Measurements from ENCODE around the gene OSBP2. TPM values are rescaled to one million over a fixed set of nuclear protein-coding genes. Genes with fewer than 3 reads are reported as not detected.

The OSBP2 gene, protein sequence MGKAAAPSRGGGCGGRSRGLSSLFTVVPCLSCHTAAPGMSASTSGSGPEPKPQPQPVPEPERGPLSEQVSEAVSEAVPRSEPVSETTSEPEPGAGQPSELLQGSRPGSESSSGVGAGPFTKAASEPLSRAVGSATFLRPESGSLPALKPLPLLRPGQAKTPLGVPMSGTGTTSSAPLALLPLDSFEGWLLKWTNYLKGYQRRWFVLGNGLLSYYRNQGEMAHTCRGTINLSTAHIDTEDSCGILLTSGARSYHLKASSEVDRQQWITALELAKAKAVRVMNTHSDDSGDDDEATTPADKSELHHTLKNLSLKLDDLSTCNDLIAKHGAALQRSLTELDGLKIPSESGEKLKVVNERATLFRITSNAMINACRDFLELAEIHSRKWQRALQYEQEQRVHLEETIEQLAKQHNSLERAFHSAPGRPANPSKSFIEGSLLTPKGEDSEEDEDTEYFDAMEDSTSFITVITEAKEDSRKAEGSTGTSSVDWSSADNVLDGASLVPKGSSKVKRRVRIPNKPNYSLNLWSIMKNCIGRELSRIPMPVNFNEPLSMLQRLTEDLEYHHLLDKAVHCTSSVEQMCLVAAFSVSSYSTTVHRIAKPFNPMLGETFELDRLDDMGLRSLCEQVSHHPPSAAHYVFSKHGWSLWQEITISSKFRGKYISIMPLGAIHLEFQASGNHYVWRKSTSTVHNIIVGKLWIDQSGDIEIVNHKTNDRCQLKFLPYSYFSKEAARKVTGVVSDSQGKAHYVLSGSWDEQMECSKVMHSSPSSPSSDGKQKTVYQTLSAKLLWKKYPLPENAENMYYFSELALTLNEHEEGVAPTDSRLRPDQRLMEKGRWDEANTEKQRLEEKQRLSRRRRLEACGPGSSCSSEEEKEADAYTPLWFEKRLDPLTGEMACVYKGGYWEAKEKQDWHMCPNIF
- total RNA-seq = 16.6 and 19.4 TPM in 2 replicates

GRCh38 chr22:30694640-30695350 lies at the start of gene OSBP2:
Gene OSBP2, plus strand, starts transcription at chr22:30694874. Its CDS starts 36 bp downstream, at chr22:30694910.
- peak in 1 of 2 donors; percentile 51 for DNase-seq (ENCODE audit: low read depth in 2 of 2)

DNA sequence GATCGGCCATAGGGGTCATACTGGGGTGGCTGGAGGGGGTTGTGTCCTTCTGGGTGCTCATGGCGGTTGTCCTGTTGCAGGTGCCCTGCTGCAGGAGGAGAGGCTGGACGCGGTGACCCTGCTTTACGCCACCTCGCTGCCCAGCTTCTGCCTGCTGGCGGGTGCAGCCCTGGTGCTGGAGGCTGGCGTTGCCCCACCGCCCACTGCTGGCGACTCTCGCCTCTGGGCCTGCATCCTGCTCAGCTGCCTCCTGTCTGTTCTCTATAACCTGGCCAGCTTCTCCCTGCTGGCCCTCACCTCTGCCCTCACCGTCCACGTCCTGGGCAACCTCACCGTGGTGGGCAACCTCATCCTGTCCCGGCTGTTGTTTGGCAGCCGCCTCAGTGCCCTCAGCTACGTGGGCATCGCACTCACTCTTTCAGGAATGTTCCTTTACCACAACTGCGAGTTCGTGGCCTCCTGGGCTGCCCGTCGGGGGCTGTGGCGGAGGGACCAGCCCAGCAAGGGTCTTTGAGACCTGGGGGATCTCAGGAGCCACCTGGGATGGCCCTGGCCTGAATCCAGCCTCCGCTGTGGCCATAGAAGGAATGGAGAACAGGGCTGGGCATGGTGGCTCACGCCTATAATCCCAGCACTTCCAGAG lies 48.0 kb upstream of the OSBP2 start:
- no peak for DNase-seq (ENCODE audit: low read depth in 2 of 2)

DNA sequence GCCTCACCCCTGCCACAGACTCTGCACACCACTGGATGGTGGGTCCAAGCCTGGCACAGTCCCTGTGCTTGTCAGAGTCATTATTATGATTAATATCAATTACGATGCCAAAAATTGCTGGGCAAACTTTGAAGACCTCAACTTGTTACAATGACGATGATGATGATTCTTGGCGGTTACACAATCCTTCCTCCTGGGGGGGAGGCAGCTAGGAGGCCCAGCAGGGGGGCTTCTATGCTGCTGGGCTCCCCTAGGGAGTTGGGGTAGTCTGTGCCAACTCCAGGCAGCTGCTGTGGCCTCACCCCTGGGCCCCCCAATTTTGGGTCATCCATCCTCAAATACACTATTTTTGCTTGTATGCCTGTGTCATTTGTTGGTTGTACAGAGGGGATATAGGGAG lies 47.1 kb upstream of the OSBP2 start:
- no peak for DNase-seq (ENCODE audit: low read depth in 2 of 2)

GRCh38 chr22:30648825-30649224 lies 45.8 kb upstream of the OSBP2 start:
- DNase-seq (ENCODE audit: low read depth in 2 of 2) = no peak

DNA sequence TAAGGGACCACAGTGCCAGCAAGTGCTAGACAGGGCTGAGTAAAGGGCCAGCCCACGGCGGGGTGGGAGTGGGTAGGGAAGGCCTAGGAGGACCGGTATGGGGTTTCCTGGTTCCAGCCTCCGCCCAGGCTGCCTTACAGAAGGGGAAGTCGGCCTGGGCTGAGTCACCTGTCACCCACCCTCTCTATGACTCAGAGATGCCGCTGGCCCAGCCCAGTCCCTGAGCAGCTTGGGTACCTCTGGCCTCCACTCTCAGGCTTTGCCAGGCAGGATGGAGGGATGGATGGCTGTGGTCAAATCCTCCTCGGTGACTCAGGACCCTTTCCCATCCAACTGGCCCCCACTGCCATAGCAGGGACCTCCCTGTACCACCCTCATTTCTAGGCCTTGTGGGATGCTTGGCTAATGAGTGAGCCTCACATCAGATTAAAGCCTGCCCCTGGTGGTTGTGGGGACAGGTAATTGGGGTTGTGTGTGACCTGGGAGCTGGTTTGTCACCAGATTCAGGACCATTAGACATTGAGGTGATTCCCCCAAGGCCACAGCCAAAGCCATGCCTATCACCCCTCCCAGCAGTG lies 45.2 kb upstream of the OSBP2 start:
- peak; percentile 50 to 93 for DNase-seq (ENCODE audit: low read depth in 2 of 2)

- peak in 1 of 2 donors; percentile 41 for DNase-seq (ENCODE audit: low read depth in 2 of 2)
Measured at GRCh38 chr22:30650508-30651116, 44.1 kb upstream of the OSBP2 start.

GRCh38 chr22:30652852-30653251 lies 41.8 kb upstream of the OSBP2 start:
- DNase-seq (ENCODE audit: low read depth in 2 of 2) = no peak

- DNase-seq (ENCODE audit: low read depth in 2 of 2) = no peak
Measured at GRCh38 chr22:30654361-30654760, 40.3 kb upstream of the OSBP2 start.

GRCh38 chr22:30655532-30655931 lies 39.1 kb upstream of the OSBP2 start:
- DNase-seq (ENCODE audit: low read depth in 2 of 2) = no peak

DNA sequence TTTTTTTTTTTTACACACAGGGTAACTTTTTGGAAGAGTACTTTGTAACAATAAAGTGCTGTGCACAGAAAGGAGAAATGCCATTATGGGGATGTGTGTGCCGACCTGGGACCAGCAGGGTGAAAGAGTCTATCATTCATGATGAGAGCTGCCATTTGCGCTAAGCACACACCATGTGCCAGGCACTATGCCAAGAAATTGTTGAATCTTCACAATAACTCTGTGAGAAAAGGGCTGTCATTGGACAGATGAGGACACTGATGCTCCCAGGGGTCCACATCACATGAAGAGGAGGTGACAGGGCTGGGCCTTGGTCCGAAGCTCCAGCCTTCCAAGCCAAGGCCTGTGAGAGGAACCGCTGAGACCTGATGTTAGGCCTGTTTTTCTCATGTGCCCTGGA lies 32.6 kb upstream of the OSBP2 start:
- no peak for DNase-seq (ENCODE audit: low read depth in 2 of 2)

GRCh38 chr22:30664798-30665197 lies 29.9 kb upstream of the OSBP2 start:
- no peak for DNase-seq (ENCODE audit: low read depth in 2 of 2)

GRCh38 chr22:30665266-30665665 lies 29.4 kb upstream of the OSBP2 start:
- DNase-seq (ENCODE audit: low read depth in 2 of 2) = no peak

GRCh38 chr22:30665786-30666185 lies 28.9 kb upstream of the OSBP2 start:
- no peak for DNase-seq (ENCODE audit: low read depth in 2 of 2)

GRCh38 chr22:30667107-30667493 lies 27.6 kb upstream of the OSBP2 start:
- peak in 1 of 2 donors; percentile 15 for DNase-seq (ENCODE audit: low read depth in 2 of 2)

DNA sequence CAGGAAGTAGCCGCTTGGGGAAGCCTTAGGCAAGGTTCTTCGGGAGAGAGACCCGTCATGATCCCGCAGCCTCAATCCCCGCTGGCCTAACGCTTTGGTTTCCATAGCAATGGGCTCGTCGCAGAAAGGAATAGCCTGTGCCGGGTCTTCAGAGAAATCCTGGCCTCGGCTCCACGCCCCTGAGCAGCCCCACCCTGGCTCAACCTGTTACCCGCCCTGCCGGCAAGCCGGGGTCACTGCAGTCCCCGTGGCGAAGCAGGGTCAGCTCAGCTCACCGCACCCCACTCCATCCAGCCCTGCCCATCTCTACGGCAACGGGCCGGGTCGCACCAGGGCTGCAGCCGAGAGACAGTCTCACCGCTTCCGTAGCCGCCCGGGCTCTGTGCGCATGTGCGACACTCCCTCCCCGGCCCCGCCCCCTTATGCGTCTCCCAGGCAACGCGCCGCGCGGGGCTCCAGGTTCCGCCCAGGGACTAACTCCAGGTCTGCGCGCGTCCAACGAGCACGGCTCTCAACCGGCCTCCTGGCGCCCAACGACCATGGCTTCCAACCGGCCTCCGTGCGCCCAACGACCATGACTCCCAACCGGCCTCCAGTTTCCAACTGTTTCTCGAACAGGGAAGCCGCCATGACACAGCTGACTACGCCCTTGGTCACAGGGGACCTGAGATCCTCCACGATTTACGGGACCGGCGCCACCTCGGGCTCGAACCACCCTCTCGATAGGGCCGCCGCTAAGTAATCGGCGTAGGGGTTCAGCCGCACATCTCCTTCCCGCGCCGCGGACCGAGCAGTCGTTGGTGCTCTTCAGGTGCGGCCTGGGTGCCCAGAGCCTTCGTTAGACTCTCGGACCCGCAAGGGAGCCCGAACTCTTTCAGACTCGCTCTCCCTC lies 26.9 kb upstream of the OSBP2 start, which contains the start of gene DUSP18:
Gene DUSP18 (minus strand): TSS at position 382 of the 892 bp plus-strand sequence. CDS start 3,872 bp downstream, outside the sequence.
- DNase-seq (ENCODE audit: low read depth in 2 of 2) = peak; percentile 73 to 92

- no peak for DNase-seq (ENCODE audit: low read depth in 2 of 2)
Measured at GRCh38 chr22:30668386-30668710, 26.3 kb upstream of the OSBP2 start.

DNA sequence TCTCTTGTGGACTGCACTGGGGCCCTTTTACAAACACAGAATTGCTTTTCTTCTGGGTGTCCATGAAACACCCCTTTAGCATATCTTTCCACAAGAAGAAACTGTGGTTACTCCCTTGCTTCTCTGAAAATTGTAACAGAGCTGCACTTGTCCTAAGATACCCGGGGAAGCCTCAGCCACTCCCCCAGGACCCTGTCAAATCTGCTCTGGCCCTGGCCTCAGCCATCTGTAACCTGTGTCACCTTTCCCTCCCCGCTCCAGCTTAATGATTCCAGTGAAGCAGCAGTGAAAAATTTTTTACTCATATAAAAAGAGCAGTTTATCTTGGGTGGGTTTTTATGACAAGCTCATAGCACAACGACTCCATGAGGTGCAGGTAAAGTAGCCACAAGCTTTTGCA lies 23.6 kb upstream of the OSBP2 start:
- DNase-seq (ENCODE audit: low read depth in 2 of 2) = no peak

- no peak for DNase-seq (ENCODE audit: low read depth in 2 of 2)
Measured at GRCh38 chr22:30673136-30673535, 21.5 kb upstream of the OSBP2 start.

DNA sequence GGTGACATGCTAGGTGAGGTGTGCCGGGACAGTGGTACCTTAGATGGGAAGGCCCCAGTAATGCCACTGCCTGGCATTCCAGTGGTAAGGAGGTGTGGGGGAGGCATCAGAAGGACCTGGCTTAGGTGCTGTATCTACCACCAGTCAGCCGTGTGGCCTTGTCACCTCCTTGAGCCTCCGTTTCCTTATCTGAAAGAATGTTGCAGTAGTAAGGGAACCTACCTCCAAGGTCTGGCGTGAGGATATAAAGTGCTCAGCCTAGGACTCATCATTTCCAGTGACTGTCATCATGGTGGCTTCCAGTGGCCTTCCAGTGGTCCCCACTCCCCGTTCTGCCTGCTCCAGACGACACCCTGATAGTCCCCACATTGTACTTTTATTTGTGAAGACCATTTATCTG lies 20.2 kb upstream of the OSBP2 start:
- no peak for DNase-seq (ENCODE audit: low read depth in 2 of 2)

Data from dermis microvascular lymphatic vessel endothelial cell (primary cell).